H9 (cell line): ENCODE measurements around the gene VPS39. TPM values are rescaled to one million over a fixed set of nuclear protein-coding genes. Genes with fewer than 3 reads are reported as not detected.

Experiments used
- DNase-seq: peaks from one replicate; pipeline ENCODE4 v3.0.0-alpha.2; 2017
- H2AFZ ChIP-seq: one replicate; pipeline ENCODE4 v1.6.1; 2013; ENCODE audit warnings: mild to moderate bottlenecking, low read length, control low read depth, moderate library complexity
- H2AK5ac ChIP-seq: 2 replicates; pipeline ENCODE4 v1.6.1; 2013; ENCODE audit warnings: low read length, control low read depth, mixed read lengths; ENCODE audit not compliant: insufficient read length
- H2BK120ac ChIP-seq: one replicate; pipeline ENCODE4 v1.6.1; 2013; ENCODE audit warnings: low read depth, mild to moderate bottlenecking, low read length, control low read depth, inconsistent platforms; ENCODE audit not compliant: poor library complexity, severe bottlenecking
- H2BK12ac ChIP-seq: 2 replicates; pipeline ENCODE4 v1.6.1; 2013; ENCODE audit warnings: low read length, control low read depth, mixed read lengths, low read depth; ENCODE audit not compliant: insufficient read length
- H2BK15ac ChIP-seq: 2 replicates; pipeline ENCODE4 v1.6.1; 2013; ENCODE audit warnings: low read depth, low read length, control low read depth
- H2BK20ac ChIP-seq: one replicate; pipeline ENCODE4 v1.6.1; 2013; ENCODE audit warnings: low read depth, mild to moderate bottlenecking, low read length, control low read depth, inconsistent platforms; ENCODE audit not compliant: poor library complexity, severe bottlenecking
- H2BK5ac ChIP-seq: 2 replicates; pipeline ENCODE4 v1.6.1; 2013; ENCODE audit warnings: low read length, control low read depth, mixed read lengths; ENCODE audit not compliant: insufficient read length
- H3K14ac ChIP-seq: 2 replicates; pipeline ENCODE4 v1.6.1; 2013; ENCODE audit warnings: low read length, control low read depth; ENCODE audit not compliant: insufficient read depth
- H3K18ac ChIP-seq: 2 replicates; pipeline ENCODE4 v1.6.1; 2013; ENCODE audit warnings: low read depth, mild to moderate bottlenecking, mixed read lengths, low read length, control low read depth; ENCODE audit not compliant: insufficient read length
- H3K23ac ChIP-seq: 2 replicates; pipeline ENCODE4 v1.6.1; 2013; ENCODE audit warnings: low read length, control low read depth, mixed read lengths, low read depth; ENCODE audit not compliant: insufficient read length
- H3K23me2 ChIP-seq: 2 replicates; pipeline ENCODE4 v1.6.1; 2013; ENCODE audit warnings: low read depth, mild to moderate bottlenecking, mixed read lengths, low read length, control low read depth; ENCODE audit not compliant: insufficient read length, poor library complexity, severe bottlenecking
- H3K27ac ChIP-seq: 2 replicates; pipeline ENCODE4 v1.5.1; 2013; ENCODE audit warnings: low read length, control low read depth, mixed read lengths, low read depth; ENCODE audit not compliant: insufficient read length
- H3K27me3 ChIP-seq: 2 replicates; pipeline ENCODE4 v1.6.1; 2013; ENCODE audit warnings: low read length, control low read depth, inconsistent platforms; ENCODE audit not compliant: insufficient read depth
- H3K4ac ChIP-seq: 2 replicates; pipeline ENCODE4 v1.6.1; 2013; ENCODE audit warnings: low read depth, mild to moderate bottlenecking, control low read depth, inconsistent platforms, low read length, moderate library complexity
- H3K4me1 ChIP-seq: 2 replicates; pipeline ENCODE4 v1.6.1; 2013; ENCODE audit warnings: low read length, control low read depth, inconsistent platforms; ENCODE audit not compliant: insufficient read depth
- H3K4me2 ChIP-seq: 2 replicates; pipeline ENCODE4 v1.6.1; 2013; ENCODE audit warnings: low read length, control low read depth, mixed read lengths; ENCODE audit not compliant: insufficient read length, insufficient read depth
- H3K56ac ChIP-seq: 2 replicates; pipeline ENCODE4 v1.6.1; 2013; ENCODE audit warnings: low read depth, mild to moderate bottlenecking, mixed read lengths, low read length, control low read depth; ENCODE audit not compliant: insufficient read length
- H3K79me1 ChIP-seq: 2 replicates; pipeline ENCODE4 v1.6.1; 2013; ENCODE audit warnings: low read depth, mild to moderate bottlenecking, moderate library complexity, low read length, control low read depth, inconsistent platforms; ENCODE audit not compliant: insufficient read depth, poor library complexity, severe bottlenecking
- H3K79me2 ChIP-seq: 2 replicates; pipeline ENCODE4 v1.6.1; 2013; ENCODE audit warnings: low read length, control low read depth, inconsistent platforms; ENCODE audit not compliant: insufficient read depth
- H3K9ac ChIP-seq: 2 replicates; pipeline ENCODE4 v1.6.1; 2013; ENCODE audit warnings: low read length, control low read depth, mixed read lengths; ENCODE audit not compliant: insufficient read length; ENCODE audit errors: extremely low read depth
- H3K9me3 ChIP-seq: one replicate; pipeline ENCODE4 v1.6.1; 2013; ENCODE audit warnings: low read depth, low read length, inconsistent platforms; ENCODE audit not compliant: control insufficient read depth
- H3T11ph ChIP-seq: one replicate; pipeline ENCODE4 v1.6.1; 2013; ENCODE audit warnings: mild to moderate bottlenecking, low read length, control low read depth, inconsistent platforms
- H4K20me1 ChIP-seq: one replicate; pipeline ENCODE4 v1.6.1; 2013; ENCODE audit not compliant: control insufficient read depth, insufficient read length, insufficient read depth
- H4K5ac ChIP-seq: 2 replicates; pipeline ENCODE4 v1.6.1; 2013; ENCODE audit warnings: low read depth, mild to moderate bottlenecking, mixed read lengths, low read length, control low read depth; ENCODE audit not compliant: insufficient read length
- H4K8ac ChIP-seq: replicated peaks from 2 replicates; pipeline ENCODE4 v1.6.1; 2013; ENCODE audit warnings: low read length, control low read depth, mixed read lengths, low read depth; ENCODE audit not compliant: insufficient read length
- H4K91ac ChIP-seq: 2 replicates; pipeline ENCODE4 v1.6.1; 2013; ENCODE audit warnings: low read depth, mild to moderate bottlenecking, moderate library complexity, mixed read lengths, low read length, control low read depth; ENCODE audit not compliant: insufficient read length
- H3K27ac Mint-ChIP-seq, 3 experiments: 2 replicates in 2 of 3; 3 replicates in 1 of 3; pipeline ENCODE4 v1.8.0; 2020 to 2021; ENCODE audit warnings: mixed read lengths in 3 of 3, mild to moderate bottlenecking in 1 of 3, moderate library complexity in 1 of 3
- H3K27me3 Mint-ChIP-seq: 2 replicates; pipeline ENCODE4 v1.8.0; 2021; ENCODE audit warnings: low read depth, mild to moderate bottlenecking, moderate library complexity, mixed read lengths
- H3K36me3 Mint-ChIP-seq, 3 experiments: 2 replicates in 2 of 3; 3 replicates in 1 of 3; pipeline ENCODE4 v1.8.0; 2020 to 2021; ENCODE audit warnings: low read depth in 3 of 3, mixed read lengths in 3 of 3; ENCODE audit not compliant: insufficient read depth in 1 of 3
- H3K4me1 Mint-ChIP-seq, 2 experiments: 2 replicates each; pipeline ENCODE4 v1.8.0; 2020; ENCODE audit warnings: mixed read lengths in 2 of 2
- H3K4me3 Mint-ChIP-seq, 2 experiments: 2 replicates in 1 of 2; 3 replicates in 1 of 2; pipeline ENCODE4 v1.8.0; 2020 to 2021; ENCODE audit warnings: mild to moderate bottlenecking in 2 of 2, mixed read lengths in 2 of 2, moderate library complexity in 1 of 2
- H3K9me3 Mint-ChIP-seq, 2 experiments: 2 replicates in 1 of 2; 3 replicates in 1 of 2; pipeline ENCODE4 v1.8.0; 2020; ENCODE audit warnings: mild to moderate bottlenecking in 2 of 2, mixed read lengths in 2 of 2, moderate library complexity in 1 of 2
- WGBS: extraction: QIAGEN DNeasy Blood & Tissue Kit; methylation state at CpG from one replicate; pipeline ENCODE4 v1.1.7; 2013; ENCODE audit warnings: missing lambda C conversion rate, low lambda C conversion rate, mixed read lengths; ENCODE audit not compliant: insufficient read length; ENCODE audit errors: extremely low coverage; 5-methylcytosine and 5-hydroxymethylcytosine counted together
- total RNA-seq: library from RNA; stranded (reverse); gene quantifications from 2 replicates; pipeline ENCODE4 v1.2.1, GENCODE V29; 2021
- TF ChIP-seq, protein P1 (sequence below): fragments of 200-600 bp; sonication (generic); conservative IDR thresholded peaks from 3 replicates; pipeline ENCODE4 v1.8.0; 2021; ENCODE audit warnings: antibody characterized with exemption, mild to moderate bottlenecking

VPS39 gene
- total RNA-seq, 1 experiment from 2014 or later = 48.6 TPM

DNA sequence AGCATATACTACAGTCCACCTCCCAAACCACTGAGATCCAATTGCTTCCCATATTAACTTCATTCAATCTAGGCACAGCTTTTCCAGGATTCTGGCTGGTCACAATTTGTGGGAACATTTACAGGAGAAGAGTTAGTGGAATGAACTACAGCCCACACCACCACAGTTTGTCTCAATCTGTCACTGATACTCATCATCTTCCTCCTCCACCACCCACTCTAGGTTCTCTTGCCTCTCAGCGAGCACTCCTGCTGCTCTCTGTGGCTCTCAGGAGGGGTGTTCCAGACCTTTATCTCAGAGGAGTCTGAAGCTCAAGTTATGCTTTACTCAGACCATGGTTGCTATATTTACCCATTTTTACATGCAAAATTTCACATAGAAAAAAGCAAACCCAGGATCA, 87.8 kb downstream of the VPS39 start:
- Histone ChIP-seq H3K79me2 (no peaks in the 10 kb centered on the region), H2BK120ac (no peak overlapping the region), H2BK5ac (no peak overlapping the region), H3K9me3 (no peaks in the 10 kb centered on the region), H3K27me3 (no peaks in the 10 kb centered on the region), H3K23ac (no peak overlapping the region), H3K14ac (no peak overlapping the region), H3K18ac (no peak overlapping the region), H2BK20ac (no peak overlapping the region), H4K5ac (no peak overlapping the region), H2AFZ (no peak overlapping the region), H3T11ph (no peak overlapping the region), H2AK5ac (no peak overlapping the region), H3K9ac (no peak overlapping the region), H3K23me2 (no peaks in the 10 kb centered on the region), H4K8ac (no peak overlapping the region), H3K4me2 (no peak overlapping the region), H3K4me1 (no peaks in the 10 kb centered on the region), H3K56ac (no peak overlapping the region), H4K20me1 (no peaks in the 10 kb centered on the region), H4K91ac (no peak overlapping the region), H3K79me1 (no peaks in the 10 kb centered on the region), H3K27ac (no peak overlapping the region), H2BK12ac (no peak overlapping the region), H3K4ac (no peak overlapping the region), H2BK15ac (no peak overlapping the region)
- no CpG with 5 or more reads among the region's 1 CpG for WGBS
- no peak for DNase-seq
- H3K27ac Mint-ChIP-seq = no peak overlapping the region
- H3K4me1 Mint-ChIP-seq = peaks cover 12 to 13% of the 10 kb centered on the region in 2 experiments
- peaks cover 9 to 10% of the 10 kb centered on the region in 2 experiments for H3K9me3 Mint-ChIP-seq
- no peaks in the 10 kb centered on the region; the same call in none of the 2 replicates for H3K27me3 Mint-ChIP-seq
- H3K4me3 Mint-ChIP-seq = no peak overlapping the region
- TF ChIP-seq, protein P1, sequence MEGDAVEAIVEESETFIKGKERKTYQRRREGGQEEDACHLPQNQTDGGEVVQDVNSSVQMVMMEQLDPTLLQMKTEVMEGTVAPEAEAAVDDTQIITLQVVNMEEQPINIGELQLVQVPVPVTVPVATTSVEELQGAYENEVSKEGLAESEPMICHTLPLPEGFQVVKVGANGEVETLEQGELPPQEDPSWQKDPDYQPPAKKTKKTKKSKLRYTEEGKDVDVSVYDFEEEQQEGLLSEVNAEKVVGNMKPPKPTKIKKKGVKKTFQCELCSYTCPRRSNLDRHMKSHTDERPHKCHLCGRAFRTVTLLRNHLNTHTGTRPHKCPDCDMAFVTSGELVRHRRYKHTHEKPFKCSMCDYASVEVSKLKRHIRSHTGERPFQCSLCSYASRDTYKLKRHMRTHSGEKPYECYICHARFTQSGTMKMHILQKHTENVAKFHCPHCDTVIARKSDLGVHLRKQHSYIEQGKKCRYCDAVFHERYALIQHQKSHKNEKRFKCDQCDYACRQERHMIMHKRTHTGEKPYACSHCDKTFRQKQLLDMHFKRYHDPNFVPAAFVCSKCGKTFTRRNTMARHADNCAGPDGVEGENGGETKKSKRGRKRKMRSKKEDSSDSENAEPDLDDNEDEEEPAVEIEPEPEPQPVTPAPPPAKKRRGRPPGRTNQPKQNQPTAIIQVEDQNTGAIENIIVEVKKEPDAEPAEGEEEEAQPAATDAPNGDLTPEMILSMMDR = no peak
- peaks cover 0 to 5% (median 0%) of the 10 kb centered on the region in 3 experiments; a peak in 3 of 7 replicates for H3K36me3 Mint-ChIP-seq
